Heart right ventricle (tissue), 16 donors: ENCODE data around the gene COL25A1. TPM values are rescaled to one million over a fixed set of nuclear protein-coding genes. Genes with fewer than 3 reads are reported as not detected.

ENCODE experiments used
- ATAC-seq, 8 donors: fragments of 200-7000 bp; cut with Tn5 transposase; one replicate each; pipeline ENCODE4 v1.9.1; 2020; ENCODE audit warnings: mild to moderate bottlenecking in 8 of 8, moderate library complexity in 8 of 8, moderate number of reproducible peaks in 1 of 8
- DNase-seq, 2 donors: peaks; one replicate each; pipeline ENCODE4 v3.0.0-alpha.2; 2020
- H3K27ac ChIP-seq, 10 donors: fragments of 200-600 bp; sonication (generic) in 2 of 10; one replicate each; pipeline versions ENCODE4 v1.5.0 to v1.8.0; 2020 to 2022; ENCODE audit warnings: mild to moderate bottlenecking in 3 of 10
- H3K27me3 ChIP-seq, 7 donors: fragments of 200-600 bp; one replicate each; pipeline ENCODE4 v1.8.0; 2021 to 2022; ENCODE audit warnings: mild to moderate bottlenecking in 2 of 7
- H3K36me3 ChIP-seq, 9 donors: fragments of 200-600 bp; sonication (generic) in 1 of 9; one replicate each; pipeline versions ENCODE4 v1.5.0 to v1.8.0; 2020 to 2022; ENCODE audit warnings: mild to moderate bottlenecking in 2 of 9
- H3K4me1 ChIP-seq, 9 donors: fragments of 200-600 bp; sonication (generic) in 1 of 9; one replicate each; pipeline versions ENCODE4 v1.5.0 to v1.8.0; 2020 to 2022; ENCODE audit warnings: mild to moderate bottlenecking in 4 of 9
- H3K4me3 ChIP-seq, 10 donors: fragments of 200-600 bp; sonication (generic) in 2 of 10; one replicate each; pipeline versions ENCODE4 v1.5.0 to v1.8.0; 2020 to 2022; ENCODE audit warnings: mild to moderate bottlenecking in 7 of 10, moderate library complexity in 2 of 10
- H3K9me3 ChIP-seq, 11 donors: fragments of 200-600 bp in 10 of 11; sonication (generic) in 2 of 11; one replicate each; pipeline versions ENCODE4 v1.5.0 to v1.8.0; 2013 to 2022; ENCODE audit warnings: mild to moderate bottlenecking in 2 of 11, control low read depth in 1 of 11, moderate library complexity in 1 of 11
- WGBS, 2 donors: extraction: QIAGEN DNeasy Blood & Tissue Kit; methylation state at CpG; one replicate each; pipeline ENCODE4 v1.1.7; 2013; ENCODE audit warnings: inconsistent platforms in 1 of 2; 5-methylcytosine and 5-hydroxymethylcytosine counted together
- intact Hi-C, 10 donors: fragments of 100-400 bp; cut with DNase I; formaldehyde crosslinking; loops; one replicate each; pipeline versions ENCODE4 v1.11.1 to v1.14.2; 2022
- polyA plus RNA-seq, 2 donors: library from polyadenylated mRNA; stranded (reverse); fragments of 200-250 nt; gene quantifications; one replicate each; pipeline ENCODE4 v1.2.3, GENCODE V29; 2013
- total RNA-seq, 10 donors: library from RNA; stranded (reverse); fragmentation: NEBNext Ultra II Directional in 3 of 10; extraction: Animal tissue kit (Norgen Biotek cat#: 25700) in 3 of 10; gene quantifications; one replicate each; pipeline versions ENCODE4 v1.2.1 to v1.2.4, GENCODE V29; 2021 to 2023
- TF ChIP-seq, protein P1 (sequence below), 9 donors: fragments of 200-600 bp; sonication (generic) in 2 of 9; IDR thresholded peaks; one replicate each; pipeline versions ENCODE4 v1.5.0 to v1.8.0; 2021 to 2022; ENCODE audit warnings: antibody characterized with exemption in 9 of 9, mild to moderate bottlenecking in 5 of 9, moderate library complexity in 1 of 9
- donor health status: Arrhythmogenic right ventricular cardiomyopathy.
- donor health status: ischemic (EF 13 %, LVEDD 7.1; RV severe dilation, severe dysfunction).
- donor health status: healthy with polysubstance abuse.
- donor health status: DM: no; HTN: yes; CAD: no.
- donor health status: DM: no; HTN: no; CAD: no.
- donor health status: ischemic (EF 25% LVEDD 6.9; RV normal size, moderate dysfunction).
- donor health status: ischemic (EF 25% LVEDD 5.7; RV mildly dilated, moderate dysfunction).
- donor health status: healthy.
- donor health status: DM: yes; HTN: yes; CAD: no.
- donor health status: Ischemic cardiomyopathy.
- donor health status: ischemic (EF 35%, LVEDD 5.7; RV mildly dilated, moderate dysfunction).
- donor health status: nonischemic (EF 11% LVEDD 7.7; RV severe dilation, severe dysfunction).
- donor health status: DM: yes; HTN: yes; CAD: no.
- donor health status: PGD.
- donor health status: ischemic (EF 29% LVEDD 5.4; RV normal size, mild dysfunction).
- donor health status: nonischemic (EF 23%, LVEDD 6.1; RV moderate dilation, normal function).

Gene COL25A1
- total and polyA plus RNA-seq, 12 donors = 0.07 to 1.2 (median 0.41) TPM

DNA sequence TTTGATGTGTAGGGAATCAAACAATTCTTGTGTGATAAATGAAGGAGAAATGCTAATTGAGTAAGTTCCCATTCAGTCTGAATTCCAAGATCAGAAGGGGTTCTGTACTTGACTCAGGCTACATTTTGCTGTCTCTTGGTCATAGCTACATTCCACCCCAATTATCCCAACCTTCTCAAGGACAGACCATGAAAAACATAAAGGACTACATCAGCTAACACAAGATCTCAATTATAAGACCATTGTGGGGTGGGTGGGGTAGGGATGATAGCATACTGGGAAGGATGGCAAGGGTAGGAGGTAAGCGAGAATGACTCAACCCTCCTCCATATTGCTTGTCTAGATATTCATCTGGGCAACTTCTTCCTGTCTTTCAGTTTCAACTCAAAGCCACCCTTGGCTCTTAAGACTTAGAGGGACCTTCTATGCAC, 452.2 kb downstream of the COL25A1 start:
- no peaks in the 10 kb centered on the region for H3K9me3 ChIP-seq
- H3K27me3 ChIP-seq = no peaks in the 10 kb centered on the region
- DNase-seq (no peak), ATAC-seq (no peak)
- no peak overlapping the region for H3K4me3 ChIP-seq
- no peaks in the 10 kb centered on the region for H3K4me1 ChIP-seq
- 89 to 97% methylated on average over 1 of the region's 1 CpG for WGBS, 2 donors
- TF ChIP-seq, protein P1, sequence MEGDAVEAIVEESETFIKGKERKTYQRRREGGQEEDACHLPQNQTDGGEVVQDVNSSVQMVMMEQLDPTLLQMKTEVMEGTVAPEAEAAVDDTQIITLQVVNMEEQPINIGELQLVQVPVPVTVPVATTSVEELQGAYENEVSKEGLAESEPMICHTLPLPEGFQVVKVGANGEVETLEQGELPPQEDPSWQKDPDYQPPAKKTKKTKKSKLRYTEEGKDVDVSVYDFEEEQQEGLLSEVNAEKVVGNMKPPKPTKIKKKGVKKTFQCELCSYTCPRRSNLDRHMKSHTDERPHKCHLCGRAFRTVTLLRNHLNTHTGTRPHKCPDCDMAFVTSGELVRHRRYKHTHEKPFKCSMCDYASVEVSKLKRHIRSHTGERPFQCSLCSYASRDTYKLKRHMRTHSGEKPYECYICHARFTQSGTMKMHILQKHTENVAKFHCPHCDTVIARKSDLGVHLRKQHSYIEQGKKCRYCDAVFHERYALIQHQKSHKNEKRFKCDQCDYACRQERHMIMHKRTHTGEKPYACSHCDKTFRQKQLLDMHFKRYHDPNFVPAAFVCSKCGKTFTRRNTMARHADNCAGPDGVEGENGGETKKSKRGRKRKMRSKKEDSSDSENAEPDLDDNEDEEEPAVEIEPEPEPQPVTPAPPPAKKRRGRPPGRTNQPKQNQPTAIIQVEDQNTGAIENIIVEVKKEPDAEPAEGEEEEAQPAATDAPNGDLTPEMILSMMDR (IDR thresholded peaks at IDR 0.05) = no peak
- intact Hi-C loops = no loop called here
- no peak overlapping the region for H3K27ac ChIP-seq
- no peaks in the 10 kb centered on the region for H3K36me3 ChIP-seq

DNA sequence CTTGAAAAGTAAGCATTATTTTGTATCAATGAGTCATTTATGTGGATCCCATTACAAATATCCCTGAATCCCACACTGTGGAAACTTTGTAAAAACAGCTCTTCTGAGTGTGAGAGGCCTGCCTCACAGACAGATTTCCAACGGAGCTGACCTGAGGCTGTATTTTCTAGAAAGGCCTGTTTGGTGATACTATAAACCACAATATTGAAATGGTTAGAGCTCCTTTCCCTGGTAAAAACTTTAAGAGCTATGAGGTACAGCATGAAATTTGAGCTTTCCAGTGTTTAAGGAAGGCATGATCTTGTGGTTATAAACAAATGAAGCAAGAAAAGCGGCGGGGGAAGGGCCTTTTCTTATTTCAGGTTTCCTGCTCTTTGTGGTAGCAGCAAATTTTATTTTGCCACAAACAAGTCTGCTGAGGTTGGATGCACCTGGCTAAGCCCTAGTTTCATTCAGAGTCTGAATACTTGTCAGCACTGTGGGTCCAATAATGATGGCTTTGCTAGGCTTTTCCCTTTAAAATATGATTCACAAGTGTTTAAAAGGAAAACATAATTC, 452.8 kb downstream of the COL25A1 start:
- TF ChIP-seq, protein P1 (IDR thresholded peaks at IDR 0.05) = no peak
- H3K4me3 ChIP-seq = no peak overlapping the region
- no peaks in the 10 kb centered on the region for H3K36me3 ChIP-seq
- H3K27me3 ChIP-seq = no peaks in the 10 kb centered on the region
- WGBS, 2 donors = 83 to 87% methylated on average over 3 of the region's 3 CpGs
- H3K9me3 ChIP-seq = no peaks in the 10 kb centered on the region
- DNase-seq = no peak
- intact Hi-C loops = no loop called here
- no peak overlapping the region for H3K27ac ChIP-seq
- ATAC-seq = no peak
- H3K4me1 ChIP-seq = no peaks in the 10 kb centered on the region

DNA sequence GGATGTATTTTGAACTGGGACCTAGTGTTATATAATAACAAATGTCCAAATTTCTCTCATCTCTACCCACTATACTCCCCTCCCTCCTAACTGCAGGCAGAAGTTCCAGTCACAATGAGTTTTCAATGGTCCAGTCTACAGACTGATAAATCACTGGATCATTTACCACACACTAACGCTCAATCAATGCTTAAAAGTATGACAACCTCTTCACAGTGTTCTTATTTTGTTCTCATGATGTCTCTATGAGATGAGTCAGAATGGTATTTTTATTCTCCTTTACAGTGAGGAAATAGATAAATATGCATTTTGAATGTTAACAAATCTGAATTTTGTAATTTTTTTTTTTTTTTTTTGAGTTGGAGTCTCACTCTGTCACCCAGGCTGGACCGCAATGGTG, 455.9 kb downstream of the COL25A1 start:
- Histone ChIP-seq H3K27ac (no peak overlapping the region), H3K27me3 (no peaks in the 10 kb centered on the region), H3K4me3 (no peak overlapping the region), H3K4me1 (no peaks in the 10 kb centered on the region), H3K36me3 (no peaks in the 10 kb centered on the region), H3K9me3 (no peaks in the 10 kb centered on the region)
- TF ChIP-seq, protein P1 (IDR thresholded peaks at IDR 0.05) = no peak
- intact Hi-C loops = no loop called here
- WGBS, 2 donors = 85 to 97% methylated on average over 2 of the region's 2 CpGs
- DNase-seq (no peak), ATAC-seq (no peak)

DNA sequence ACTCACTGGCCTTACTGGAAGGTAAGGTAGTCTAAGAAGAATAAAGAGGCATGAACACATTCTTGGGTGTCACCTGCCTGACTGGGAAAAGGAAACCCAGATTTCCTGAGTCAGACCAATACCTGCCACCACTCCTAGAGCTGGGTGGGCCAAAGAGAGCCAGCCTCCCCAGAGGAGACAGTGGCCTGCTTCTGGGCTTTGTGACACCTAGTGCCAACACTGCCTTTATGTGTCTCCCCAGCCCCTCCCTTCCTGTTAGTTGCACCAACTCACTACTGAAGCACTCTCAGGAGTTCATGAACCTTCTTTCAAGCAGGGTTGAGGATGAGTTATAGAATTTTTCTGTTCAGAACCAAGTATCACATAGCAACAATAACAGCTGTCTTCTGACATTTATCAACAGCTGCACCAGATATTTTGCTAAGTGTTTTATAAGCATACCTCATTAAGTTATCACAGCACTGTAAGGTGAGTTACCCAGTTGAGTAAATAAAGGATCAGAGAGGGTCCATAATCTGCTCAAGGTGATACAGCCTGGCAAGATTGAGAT, 462.0 kb downstream of the COL25A1 start:
- intact Hi-C loops = no loop called here

More for the DNA sequence above, 462.0 kb downstream of the COL25A1 start:
- Histone ChIP-seq H3K9me3 (no peaks in the 10 kb centered on the region), H3K27me3 (no peaks in the 10 kb centered on the region), H3K27ac (no peak overlapping the region), H3K4me1 (no peaks in the 10 kb centered on the region), H3K36me3 (no peaks in the 10 kb centered on the region), H3K4me3 (no peak overlapping the region)
- ATAC-seq (no peak), DNase-seq (no peak)
- TF ChIP-seq, protein P1 (IDR thresholded peaks at IDR 0.05) = no peak
